CD4-positive, alpha-beta T cell (primary cell): ENCODE data around the gene RNF141. TPM values are rescaled to one million over a fixed set of nuclear protein-coding genes. Genes with fewer than 3 reads are reported as not detected.

Experiments
- ATAC-seq: fragments of 200-7000 bp; cut with Tn5 transposase; one replicate; pipeline ENCODE4 v1.10.0; 2022; ENCODE audit warnings: mild to moderate bottlenecking; ENCODE audit not compliant: poor library complexity
- CTCF ChIA-PET: fragments of 350-600 bp; sonication (Branson Sonifier 250); formaldehyde crosslinking; loops from one replicate; lab custom pipeline; 2021; ENCODE audit warnings: antibody characterized with exemption, inconsistent platforms; lab: Charles Lee
- POLR2A ChIA-PET: fragments of 350-600 bp; sonication (Branson Sonifier 250); formaldehyde crosslinking; loops from one replicate; lab custom pipeline; 2021; ENCODE audit warnings: antibody characterized with exemption, inconsistent platforms; lab: Charles Lee
- DNase-seq, 14 experiments: peaks; one replicate each; pipeline ENCODE4 v3.0.0-alpha.2; 2013 to 2020; ENCODE audit warnings: mixed read lengths in 2 of 14
- H3K27ac ChIP-seq, 2 donors: one replicate each; pipeline versions ENCODE4 v1.5.1 to v1.7.0; 2013; ENCODE audit warnings: low read length in 2 of 2, low read depth in 1 of 2, mild to moderate bottlenecking in 1 of 2
- H3K27me3 ChIP-seq, 2 experiments: 1 replicate in 1 of 2; 2 replicates in 1 of 2; pipeline versions ENCODE4 v1.6.1 to v1.7.0; 2013; ENCODE audit warnings: low read length in 2 of 2, control low read depth in 1 of 2, mild to moderate bottlenecking in 1 of 2, moderate library complexity in 1 of 2; ENCODE audit not compliant: insufficient read depth in 2 of 2, control insufficient read depth in 1 of 2
- H3K36me3 ChIP-seq: one replicate; pipeline ENCODE4 v1.6.1; 2013; ENCODE audit warnings: low read length, control low read depth; ENCODE audit not compliant: insufficient read depth
- H3K4me1 ChIP-seq: one replicate; pipeline ENCODE4 v1.6.1; 2013; ENCODE audit warnings: low read length, control low read depth; ENCODE audit not compliant: insufficient read depth
- H3K4me3 ChIP-seq: one replicate; pipeline ENCODE4 v1.5.1; 2013; ENCODE audit warnings: mild to moderate bottlenecking, low read length, moderate library complexity
- H3K9me3 ChIP-seq, 2 experiments: 1 replicate in 1 of 2; 2 replicates in 1 of 2; pipeline versions ENCODE4 v1.6.1 to v1.7.0; 2013; ENCODE audit warnings: low read length in 2 of 2, mild to moderate bottlenecking in 2 of 2, control low read depth in 1 of 2, moderate library complexity in 1 of 2; ENCODE audit not compliant: control insufficient read depth in 1 of 2, insufficient read depth in 1 of 2
- H3K27ac Mint-ChIP-seq: one replicate; pipeline ENCODE4 v1.8.0; 2020; ENCODE audit warnings: mixed read lengths
- H3K27me3 Mint-ChIP-seq: one replicate; pipeline ENCODE4 v1.8.0; 2021; ENCODE audit warnings: mixed read lengths
- H3K36me3 Mint-ChIP-seq: one replicate; pipeline ENCODE4 v1.8.0; 2021; ENCODE audit warnings: low read depth, mixed read lengths
- H3K4me1 Mint-ChIP-seq: one replicate; pipeline ENCODE4 v1.8.0; 2021; ENCODE audit warnings: low read depth, mixed read lengths
- H3K4me3 Mint-ChIP-seq: one replicate; pipeline ENCODE4 v1.8.0; 2020; ENCODE audit warnings: mild to moderate bottlenecking, mixed read lengths
- H3K9me3 Mint-ChIP-seq: one replicate; pipeline ENCODE4 v1.8.0; 2020; ENCODE audit warnings: mixed read lengths
- intact Hi-C, 2 experiments: fragments of 100-400 bp; cut with DNase I in 1 of 2; cut with micrococcal nuclease in 1 of 2; formaldehyde crosslinking; loops; one replicate each; pipeline versions ENCODE4 v1.15.1 to v1.9.0; 2023 to 2025; cut with DNase I, micrococcal nuclease
- total RNA-seq, 174 experiments: library from RNA in 2 of 174; stranded (reverse) in 2 of 174; gene quantifications; one replicate each; pipeline ENCODE4 v1.2.3 and lab custom pipeline; 2021 to 2026
- TF ChIP-seq, protein P1 (sequence below): fragments of 200-600 bp; IDR thresholded peaks from one replicate; pipeline ENCODE4 v1.8.0; 2022; ENCODE audit warnings: antibody characterized with exemption, mild to moderate bottlenecking

RNF141 gene
- total RNA-seq, 2 experiments from 2014 or later, result 18.0 to 19.0 TPM

DNA sequence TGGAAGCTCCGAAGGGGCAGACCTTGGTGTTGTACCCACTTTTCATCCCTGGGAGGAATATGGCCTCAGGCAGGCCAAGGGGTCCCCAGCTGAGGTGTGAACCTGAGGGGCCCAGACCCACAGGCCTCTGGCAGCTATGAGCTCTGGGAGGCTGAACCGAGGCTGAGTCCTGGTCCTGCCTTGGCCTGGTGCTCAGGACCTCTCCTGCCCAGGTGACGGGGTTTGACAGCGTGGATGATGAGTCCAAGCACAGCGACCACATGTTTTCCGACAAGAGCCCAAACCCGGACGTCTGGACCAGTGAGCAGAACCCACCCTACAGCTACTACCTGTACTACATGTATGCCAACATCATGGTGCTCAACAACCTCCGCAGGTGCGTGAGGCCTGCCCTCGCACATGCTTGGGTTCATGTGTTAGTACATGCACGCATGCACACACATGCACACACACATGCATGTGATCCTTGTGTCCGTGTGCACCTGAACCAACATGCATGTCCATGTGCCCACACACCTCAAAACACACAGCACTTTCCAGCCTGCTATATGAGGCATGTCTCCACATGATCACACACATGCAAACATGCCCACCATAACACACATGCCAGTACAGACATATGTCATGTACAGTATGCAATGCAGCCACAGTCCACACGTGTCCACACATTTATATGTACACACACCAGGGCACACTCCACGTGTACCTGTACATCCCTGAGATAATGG lies 40.9 kb downstream of the RNF141 start:
- Mint-ChIP-seq H3K4me1 (no peaks in the 10 kb centered on the region), H3K9me3 (no peaks in the 10 kb centered on the region), H3K4me3 (no peak overlapping the region), H3K36me3 (peaks cover 77% of the 10 kb centered on the region), H3K27me3 (no peaks in the 10 kb centered on the region), H3K27ac (no peak overlapping the region)
- DNase-seq (no peak), ATAC-seq (no peak)
- ChIA-PET POLR2A (no interaction called here), CTCF (no interaction called here)
- no peak overlapping the region for H3K27ac ChIP-seq
- peaks cover 88% of the 10 kb centered on the region for H3K36me3 ChIP-seq
- intact Hi-C loops, result loop anchor here in 1 of 2 experiments (5.0 kb wide), 1 partner anchor 88 kb away; no protein-coding TSS in a partner anchor
- no peaks in the 10 kb centered on the region for H3K27me3 ChIP-seq
- no peak overlapping the region for H3K4me3 ChIP-seq
- no peaks in the 10 kb centered on the region for H3K9me3 ChIP-seq
- no peaks in the 10 kb centered on the region for H3K4me1 ChIP-seq
- TF ChIP-seq, protein P1, sequence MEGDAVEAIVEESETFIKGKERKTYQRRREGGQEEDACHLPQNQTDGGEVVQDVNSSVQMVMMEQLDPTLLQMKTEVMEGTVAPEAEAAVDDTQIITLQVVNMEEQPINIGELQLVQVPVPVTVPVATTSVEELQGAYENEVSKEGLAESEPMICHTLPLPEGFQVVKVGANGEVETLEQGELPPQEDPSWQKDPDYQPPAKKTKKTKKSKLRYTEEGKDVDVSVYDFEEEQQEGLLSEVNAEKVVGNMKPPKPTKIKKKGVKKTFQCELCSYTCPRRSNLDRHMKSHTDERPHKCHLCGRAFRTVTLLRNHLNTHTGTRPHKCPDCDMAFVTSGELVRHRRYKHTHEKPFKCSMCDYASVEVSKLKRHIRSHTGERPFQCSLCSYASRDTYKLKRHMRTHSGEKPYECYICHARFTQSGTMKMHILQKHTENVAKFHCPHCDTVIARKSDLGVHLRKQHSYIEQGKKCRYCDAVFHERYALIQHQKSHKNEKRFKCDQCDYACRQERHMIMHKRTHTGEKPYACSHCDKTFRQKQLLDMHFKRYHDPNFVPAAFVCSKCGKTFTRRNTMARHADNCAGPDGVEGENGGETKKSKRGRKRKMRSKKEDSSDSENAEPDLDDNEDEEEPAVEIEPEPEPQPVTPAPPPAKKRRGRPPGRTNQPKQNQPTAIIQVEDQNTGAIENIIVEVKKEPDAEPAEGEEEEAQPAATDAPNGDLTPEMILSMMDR, result no peak

DNA sequence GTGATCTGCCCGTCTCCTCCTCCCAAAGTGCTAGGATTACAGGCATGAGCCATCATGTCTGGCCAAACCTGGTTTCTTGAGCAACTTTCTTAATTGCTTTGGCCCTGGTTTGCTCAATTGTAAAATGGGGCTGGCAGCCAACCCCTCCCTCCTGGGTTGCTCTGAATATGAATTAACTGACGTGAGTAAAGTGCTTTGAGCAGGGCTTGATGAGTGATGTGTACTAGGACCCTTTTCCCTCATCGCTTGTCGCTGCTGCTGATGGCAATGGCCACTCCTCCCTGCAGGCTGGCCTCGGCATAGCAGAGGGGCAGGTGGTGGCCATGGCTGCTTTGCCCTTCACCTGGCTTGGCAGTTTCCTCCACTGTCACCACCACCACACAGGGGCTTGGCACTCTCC lies 41.5 kb downstream of the RNF141 start:
- CTCF ChIA-PET, result no interaction called here
- H3K4me1 Mint-ChIP-seq, result no peaks in the 10 kb centered on the region
- intact Hi-C loops, result no loop called here
- H3K4me3 Mint-ChIP-seq, result no peak overlapping the region
- ATAC-seq (no peak), DNase-seq (no peak)
- Histone ChIP-seq H3K4me1 (no peaks in the 10 kb centered on the region), H3K27me3 (no peaks in the 10 kb centered on the region), H3K4me3 (no peak overlapping the region), H3K27ac (no peak overlapping the region), H3K36me3 (peaks cover 87% of the 10 kb centered on the region), H3K9me3 (no peaks in the 10 kb centered on the region)
- H3K36me3 Mint-ChIP-seq, result peaks cover 83% of the 10 kb centered on the region
- POLR2A ChIA-PET, result no interaction called here
- no peaks in the 10 kb centered on the region for H3K27me3 Mint-ChIP-seq
- TF ChIP-seq, protein P1, result no peak
- H3K27ac Mint-ChIP-seq, result no peak overlapping the region
- no peaks in the 10 kb centered on the region for H3K9me3 Mint-ChIP-seq

DNA sequence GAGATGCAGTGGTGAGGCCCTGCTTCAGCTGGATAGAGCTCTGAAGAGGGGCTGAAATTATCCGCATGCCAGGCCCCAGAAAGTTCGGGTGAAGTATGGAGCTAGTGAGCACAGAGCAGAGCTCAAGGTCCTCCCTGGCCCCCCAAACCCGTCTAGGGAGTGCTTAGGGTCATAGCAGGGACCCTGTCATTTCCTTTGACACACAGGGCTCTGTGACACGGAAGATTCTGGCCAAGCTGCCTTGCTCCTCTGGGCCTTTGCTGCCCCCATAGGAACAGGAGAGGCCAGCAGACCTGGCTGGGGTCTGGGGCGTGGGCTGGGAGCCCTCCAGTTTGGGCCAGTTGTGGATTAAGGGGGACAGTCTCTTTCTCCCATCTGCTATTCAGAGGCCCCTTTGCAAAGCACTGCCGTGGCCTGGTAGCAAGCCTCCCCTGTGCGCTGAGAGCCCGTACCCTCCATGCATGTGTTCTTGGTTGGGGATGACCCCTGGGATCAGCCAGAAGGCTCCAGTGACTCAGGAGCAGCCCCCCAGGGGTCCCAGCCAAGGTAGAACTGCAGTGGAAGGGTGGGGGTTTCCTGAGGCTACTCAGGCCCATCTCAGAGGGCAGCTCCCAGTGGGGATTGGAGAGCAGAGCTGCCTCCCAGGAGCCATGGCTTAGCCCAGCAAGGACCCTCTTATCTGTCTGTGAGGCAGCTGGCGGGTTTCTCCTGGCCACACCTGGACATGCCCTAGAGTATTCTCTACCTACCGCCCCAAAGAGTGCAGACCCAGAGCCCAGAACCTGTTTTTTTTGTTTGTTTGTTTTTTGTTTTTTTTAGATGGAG lies 42.3 kb downstream of the RNF141 start:
- H3K27me3 Mint-ChIP-seq, result no peaks in the 10 kb centered on the region
- H3K36me3 Mint-ChIP-seq, result peaks cover 91% of the 10 kb centered on the region
- H3K4me3 ChIP-seq, result no peak overlapping the region
- H3K4me1 ChIP-seq, result no peaks in the 10 kb centered on the region
- intact Hi-C loops, result no loop called here
- TF ChIP-seq, protein P1, result no peak
- peaks cover 87% of the 10 kb centered on the region for H3K36me3 ChIP-seq
- no peak for DNase-seq
- no peaks in the 10 kb centered on the region for H3K4me1 Mint-ChIP-seq
- no peaks in the 10 kb centered on the region for H3K9me3 Mint-ChIP-seq
- CTCF ChIA-PET, result interaction anchor here (1.0 kb wide), 1 partner anchor 43 kb away, joined by 3 read pairs; the partner anchor contains the start of gene RNF141
- no peak for ATAC-seq
- no peaks in the 10 kb centered on the region for H3K9me3 ChIP-seq
- H3K4me3 Mint-ChIP-seq, result no peak overlapping the region
- POLR2A ChIA-PET, result no interaction called here
- no peak overlapping the region for H3K27ac ChIP-seq
- H3K27ac Mint-ChIP-seq, result no peak overlapping the region
- no peaks in the 10 kb centered on the region for H3K27me3 ChIP-seq
